DMS 273 (cell line): ENCODE results near the gene PLA2R1.

Source experiments
- DNase-seq: peaks from one replicate; lab custom pipeline; 2025; ENCODE audit not compliant: unreplicated experiment; lab: John Stamatoyannopoulos, UW

Gene PLA2R1

DNA sequence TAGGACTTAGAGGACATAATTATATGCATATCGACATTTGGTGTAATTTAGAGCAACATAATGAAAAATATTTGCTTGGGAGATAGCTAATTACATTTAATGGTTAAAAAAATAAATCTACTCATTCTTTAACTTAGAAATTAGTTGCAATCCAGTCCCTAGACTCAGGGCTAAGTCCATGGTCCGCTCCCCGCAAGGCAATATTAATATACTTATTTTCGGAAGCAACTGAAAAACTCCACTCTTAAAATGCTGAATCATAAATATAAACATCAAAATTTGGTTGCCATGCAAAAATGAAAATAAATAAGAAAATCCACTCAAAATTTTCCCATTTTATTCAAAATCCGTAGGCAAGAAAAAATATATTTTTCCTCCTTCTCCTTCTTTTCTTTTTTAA is 164.7 kb downstream of the PLA2R1 start:
- DNase-seq: no peak

- no peak for DNase-seq
Observed at GRCh38 chr2:159897081-159897480, 165.3 kb downstream of the PLA2R1 start.

DNA sequence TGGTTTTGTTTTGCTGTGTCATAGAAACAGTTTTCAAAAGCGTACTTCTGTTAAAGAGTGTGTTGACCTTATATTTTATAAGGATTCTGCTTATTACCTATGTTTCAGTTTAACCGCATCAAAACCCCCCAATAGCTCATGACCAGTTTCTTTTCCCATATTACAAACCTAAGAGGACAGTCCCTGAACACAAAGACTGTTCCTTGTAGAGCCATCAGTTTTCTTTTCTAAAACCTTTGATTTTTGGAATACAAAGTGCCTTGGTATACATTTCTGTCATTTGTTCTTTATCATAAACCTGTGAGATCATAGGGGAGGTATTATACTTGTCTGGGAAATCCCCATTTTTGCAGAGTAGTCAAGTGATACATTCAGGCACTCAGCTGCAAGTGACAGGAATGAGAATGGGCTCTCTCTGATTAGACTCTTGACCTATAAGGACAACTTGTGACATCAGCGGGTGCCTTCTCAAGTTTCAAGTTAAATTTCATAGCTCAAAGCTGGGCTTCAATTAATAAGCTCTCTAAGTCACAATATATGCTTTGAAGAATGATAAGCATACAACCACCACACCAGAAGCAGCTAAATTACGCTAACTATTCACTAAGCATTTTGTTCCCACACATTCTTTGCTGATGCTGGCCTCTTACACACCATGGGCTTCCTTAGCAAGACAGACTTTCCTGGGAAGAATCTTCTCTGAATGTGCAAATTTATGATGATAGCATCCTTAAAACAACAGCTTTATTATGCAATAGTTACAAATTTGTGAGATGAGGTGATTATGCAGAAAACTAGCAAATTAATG is 167.0 kb downstream of the PLA2R1 start:
- DNase-seq: peak; percentile 8

GRCh38 chr2:159894145-159894838 is 168.1 kb downstream of the PLA2R1 start:
- no peak for DNase-seq

- DNase-seq: no peak
Observed at GRCh38 chr2:159892990-159893810, 169.2 kb downstream of the PLA2R1 start.

DNA sequence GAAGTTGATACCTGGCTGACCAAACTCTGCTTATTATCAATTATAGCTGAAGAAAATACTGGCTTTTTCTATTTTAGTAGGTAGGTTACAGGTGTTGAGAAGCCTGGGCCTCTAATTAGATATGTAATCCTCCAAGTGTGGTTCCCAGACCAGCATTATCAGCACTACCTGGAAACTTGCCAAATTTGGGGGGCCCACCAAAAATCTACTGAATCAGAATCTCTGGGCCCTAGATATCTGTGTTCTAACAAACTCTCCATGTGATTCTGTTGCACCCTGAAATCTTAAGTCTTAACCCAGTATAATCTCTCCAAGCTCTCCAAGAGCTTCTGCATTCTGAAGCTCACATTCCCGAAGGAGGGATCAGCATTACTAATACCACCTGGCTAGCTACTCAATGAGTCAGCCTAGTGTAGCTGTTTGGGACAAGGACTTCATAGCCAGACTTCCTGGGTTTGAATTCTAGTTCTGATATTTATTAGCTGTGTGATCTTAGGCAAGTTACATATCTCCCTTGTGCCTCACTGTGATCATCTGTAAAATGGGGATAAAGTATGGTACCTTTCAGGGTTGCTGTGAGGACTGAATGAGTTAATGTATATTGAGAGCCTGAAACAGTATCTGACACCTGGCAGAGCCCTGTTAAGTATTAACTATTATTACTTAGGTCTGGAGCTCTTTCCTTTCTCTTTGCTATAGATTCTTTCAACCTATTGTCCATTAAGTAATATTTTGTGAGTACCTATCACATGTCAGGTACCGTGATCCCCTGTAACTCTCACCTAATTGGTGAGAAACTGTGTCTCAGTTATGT is 170.3 kb downstream of the PLA2R1 start:
- DNase-seq: peak; percentile 39

GRCh38 chr2:159891267-159891588 is 171.2 kb downstream of the PLA2R1 start:
- DNase-seq: no peak

- DNase-seq: no peak
Observed at GRCh38 chr2:159890551-159891266, 171.7 kb downstream of the PLA2R1 start.

- peak; percentile 36 for DNase-seq
Observed at GRCh38 chr2:159882130-159882745, 180.2 kb downstream of the PLA2R1 start.
